ENCODE measurements around the gene POLRMT. TPM values are rescaled to one million over a fixed set of nuclear protein-coding genes. Genes with fewer than 3 reads are reported as not detected.

The POLRMT gene
- polyA plus RNA-seq, 4 donors, result 37.1 to 65.9 (median 53.1) TPM

GRCh38 chr19:583198-583967 is 50.0 kb downstream of the POLRMT start:
- no peak for DNase-seq (ENCODE audit: low read depth in 4 of 4, low spot score in 3 of 4)

- no peak for DNase-seq (ENCODE audit: low read depth in 4 of 4, low spot score in 3 of 4)
Measured at GRCh38 chr19:582497-583197, 50.7 kb downstream of the POLRMT start.

- DNase-seq (ENCODE audit: low read depth in 4 of 4, low spot score in 3 of 4), result no peak
Measured at GRCh38 chr19:581399-582111, 51.8 kb downstream of the POLRMT start.

GRCh38 chr19:580274-580835 is 53.0 kb downstream of the POLRMT start:
- DNase-seq (ENCODE audit: low read depth in 4 of 4, low spot score in 3 of 4), result no peak

- DNase-seq (ENCODE audit: low read depth in 4 of 4, low spot score in 3 of 4), result no peak
Measured at GRCh38 chr19:579842-580155, 53.5 kb downstream of the POLRMT start.

- no peak for DNase-seq (ENCODE audit: low read depth in 4 of 4, low spot score in 3 of 4)
Measured at GRCh38 chr19:579111-579841, 54.1 kb downstream of the POLRMT start.

GRCh38 chr19:577439-578392 is 55.6 kb downstream of the POLRMT start:
- no peak for DNase-seq (ENCODE audit: low read depth in 4 of 4, low spot score in 3 of 4)

GRCh38 chr19:576768-577438 is 56.4 kb downstream of the POLRMT start:
- no peak for DNase-seq (ENCODE audit: low read depth in 4 of 4, low spot score in 3 of 4)

GRCh38 chr19:575527-576506 is 57.5 kb downstream of the POLRMT start:
- DNase-seq (ENCODE audit: low read depth in 4 of 4, low spot score in 3 of 4), result no peak

GRCh38 chr19:574658-575526 is 58.4 kb downstream of the POLRMT start:
- DNase-seq (ENCODE audit: low read depth in 4 of 4, low spot score in 3 of 4), result no peak

- DNase-seq (ENCODE audit: low read depth in 4 of 4, low spot score in 3 of 4), result no peak
Measured at GRCh38 chr19:573519-573825, 59.9 kb downstream of the POLRMT start.

- DNase-seq (ENCODE audit: low read depth in 4 of 4, low spot score in 3 of 4), result no peak
Measured at GRCh38 chr19:572743-573518, 60.4 kb downstream of the POLRMT start.

GRCh38 chr19:572140-572742 is 61.1 kb downstream of the POLRMT start, which contains the start of gene BSG:
Gene BSG (plus strand): TSS chr19:572596. CDS start chr19:572635, 39 bp downstream.
- DNase-seq (ENCODE audit: low read depth in 4 of 4, low spot score in 3 of 4), result peak; percentile 89 to 94 (median 93)

GRCh38 chr19:571566-571974 is 61.8 kb downstream of the POLRMT start:
- DNase-seq (ENCODE audit: low read depth in 4 of 4, low spot score in 3 of 4), result no peak

GRCh38 chr19:570937-571565 is 62.3 kb downstream of the POLRMT start:
- DNase-seq (ENCODE audit: low read depth in 4 of 4, low spot score in 3 of 4), result no peak
